ENCODE data around the gene BIN1. TPM values are rescaled to one million over a fixed set of nuclear protein-coding genes. Genes with fewer than 3 reads are reported as not detected.

The BIN1 gene
- total RNA-seq, 1 donor from 2014 or later = 62.5 TPM

DNA sequence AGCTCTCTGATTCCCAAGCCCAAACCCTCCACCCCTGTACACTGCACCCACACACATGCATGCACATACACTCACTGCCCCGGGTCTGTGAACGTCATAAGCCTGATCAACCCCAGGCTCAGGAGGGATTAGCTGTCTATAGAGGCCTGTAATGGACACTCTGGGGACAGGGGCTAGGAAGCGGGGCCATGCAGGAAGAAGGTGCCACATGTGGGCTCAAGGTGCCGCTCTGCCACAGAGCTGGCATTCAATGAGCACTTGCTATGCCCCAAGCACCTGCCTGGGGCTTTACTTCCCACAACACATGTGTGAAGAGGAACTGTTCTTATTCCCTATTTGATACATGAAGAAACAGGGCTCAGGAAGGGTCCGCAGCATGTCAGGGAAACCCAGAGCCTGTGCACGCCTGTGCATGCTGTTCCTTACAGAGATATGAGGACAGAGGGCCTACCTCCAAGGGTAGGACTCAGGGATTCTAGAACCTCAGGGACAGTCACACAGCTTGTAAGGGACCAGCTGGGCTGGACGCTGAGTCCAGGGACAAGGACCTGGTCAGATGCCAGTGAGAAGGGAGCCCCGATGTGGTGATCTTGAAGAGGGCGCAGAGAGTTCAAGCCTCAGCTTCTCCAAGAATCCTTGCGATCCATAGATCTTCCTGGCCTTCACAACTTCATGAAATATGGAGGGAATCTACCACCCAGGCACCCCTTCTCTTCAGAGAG is 5.0 kb downstream of the BIN1 start:
- TF ChIP-seq, protein P1, sequence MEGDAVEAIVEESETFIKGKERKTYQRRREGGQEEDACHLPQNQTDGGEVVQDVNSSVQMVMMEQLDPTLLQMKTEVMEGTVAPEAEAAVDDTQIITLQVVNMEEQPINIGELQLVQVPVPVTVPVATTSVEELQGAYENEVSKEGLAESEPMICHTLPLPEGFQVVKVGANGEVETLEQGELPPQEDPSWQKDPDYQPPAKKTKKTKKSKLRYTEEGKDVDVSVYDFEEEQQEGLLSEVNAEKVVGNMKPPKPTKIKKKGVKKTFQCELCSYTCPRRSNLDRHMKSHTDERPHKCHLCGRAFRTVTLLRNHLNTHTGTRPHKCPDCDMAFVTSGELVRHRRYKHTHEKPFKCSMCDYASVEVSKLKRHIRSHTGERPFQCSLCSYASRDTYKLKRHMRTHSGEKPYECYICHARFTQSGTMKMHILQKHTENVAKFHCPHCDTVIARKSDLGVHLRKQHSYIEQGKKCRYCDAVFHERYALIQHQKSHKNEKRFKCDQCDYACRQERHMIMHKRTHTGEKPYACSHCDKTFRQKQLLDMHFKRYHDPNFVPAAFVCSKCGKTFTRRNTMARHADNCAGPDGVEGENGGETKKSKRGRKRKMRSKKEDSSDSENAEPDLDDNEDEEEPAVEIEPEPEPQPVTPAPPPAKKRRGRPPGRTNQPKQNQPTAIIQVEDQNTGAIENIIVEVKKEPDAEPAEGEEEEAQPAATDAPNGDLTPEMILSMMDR (IDR thresholded peaks at IDR 0.05) = no peak
- CTCF ChIA-PET = no interaction called here
- intact Hi-C loops (cut with micrococcal nuclease) = no loop called here
- POLR2A ChIA-PET = interaction anchor here (0.5 kb wide), 1 partner anchor 51 kb away, joined by 10 read pairs; no protein-coding TSS in a partner anchor
- Mint-ChIP-seq H3K27ac (no peak overlapping the region), H3K27me3 (peaks cover 1% of the 10 kb centered on the region), H3K4me1 (no peaks in the 10 kb centered on the region), H3K36me3 (ENCODE audit: low read depth) (no peaks in the 10 kb centered on the region), H3K9me3 (no peaks in the 10 kb centered on the region), H3K4me3 (no peak overlapping the region)
- DNase-seq = no peak
- no peak for ATAC-seq (ENCODE audit: low read depth)

- no peak for ATAC-seq (ENCODE audit: low read depth)
Measured at GRCh38 chr2:127101048-127101611, 5.8 kb downstream of the BIN1 start.

GRCh38 chr2:127100251-127101047 is 6.5 kb downstream of the BIN1 start:
- no peaks in the 10 kb centered on the region for H3K4me1 Mint-ChIP-seq
- DNase-seq (no peak), ATAC-seq (ENCODE audit: low read depth) (no peak)
- no peaks in the 10 kb centered on the region for H3K9me3 Mint-ChIP-seq
- H3K36me3 Mint-ChIP-seq (ENCODE audit: low read depth) = no peaks in the 10 kb centered on the region
- peaks cover 1% of the 10 kb centered on the region for H3K27me3 Mint-ChIP-seq
- H3K4me3 Mint-ChIP-seq = no peak overlapping the region
- TF ChIP-seq, protein P1 (IDR thresholded peaks at IDR 0.05) = no peak
- no peak overlapping the region for H3K27ac Mint-ChIP-seq
- CTCF ChIA-PET = no interaction called here
- intact Hi-C loops (cut with micrococcal nuclease) = no loop called here
- POLR2A ChIA-PET = no interaction called here

More at GRCh38 chr2:127101048-127101611, 5.8 kb downstream of the BIN1 start:
- TF ChIP-seq, protein P1 (IDR thresholded peaks at IDR 0.05) = no peak
- Mint-ChIP-seq H3K27ac (no peak overlapping the region), H3K9me3 (no peaks in the 10 kb centered on the region), H3K36me3 (ENCODE audit: low read depth) (no peaks in the 10 kb centered on the region), H3K4me1 (no peaks in the 10 kb centered on the region), H3K4me3 (no peak overlapping the region), H3K27me3 (peaks cover 1% of the 10 kb centered on the region)
- DNase-seq = no peak
- intact Hi-C loops (cut with micrococcal nuclease) = no loop called here
- ChIA-PET CTCF (no interaction called here), POLR2A (interaction anchor here (0.5 kb wide), 1 partner anchor 52 kb away, joined by 10 read pairs; no protein-coding TSS in a partner anchor)

- intact Hi-C loops (cut with micrococcal nuclease) = no loop called here
- H3K27ac Mint-ChIP-seq = no peak overlapping the region
- TF ChIP-seq, protein P1 (IDR thresholded peaks at IDR 0.05) = no peak
- no peak for ATAC-seq (ENCODE audit: low read depth)
- no peak for DNase-seq
- H3K9me3 Mint-ChIP-seq = no peaks in the 10 kb centered on the region
- H3K27me3 Mint-ChIP-seq = no peaks in the 10 kb centered on the region
- H3K4me1 Mint-ChIP-seq = peaks cover 3% of the 10 kb centered on the region
- ChIA-PET POLR2A (no interaction called here), CTCF (no interaction called here)
- H3K36me3 Mint-ChIP-seq (ENCODE audit: low read depth) = no peaks in the 10 kb centered on the region
- no peak overlapping the region for H3K4me3 Mint-ChIP-seq
Measured at GRCh38 chr2:127098711-127099110, 8.2 kb downstream of the BIN1 start.

Data from activated B cell treated with CpG ODN at 0.5 μM for 24 hours (primary cell).